GM21526 (cell line): ENCODE data around the gene LIPA.
"Not testable (repeated sequence)": the region's sequence is repeated elsewhere in the genome, so short reads cannot be mapped to it uniquely, and the experiment has no call there.

Experiments
- ATAC-seq: cut with Tn5 transposase; IDR thresholded peaks from one replicate; pipeline ENCODE4 v1.9.1; 2021; ENCODE audit warnings: moderate library complexity; ENCODE audit not compliant: unreplicated experiment, low FRiP score

The LIPA gene

GRCh38 chr10:89213191-89213808, 38.3 kb downstream of the LIPA start:
- no peak for ATAC-seq

DNA sequence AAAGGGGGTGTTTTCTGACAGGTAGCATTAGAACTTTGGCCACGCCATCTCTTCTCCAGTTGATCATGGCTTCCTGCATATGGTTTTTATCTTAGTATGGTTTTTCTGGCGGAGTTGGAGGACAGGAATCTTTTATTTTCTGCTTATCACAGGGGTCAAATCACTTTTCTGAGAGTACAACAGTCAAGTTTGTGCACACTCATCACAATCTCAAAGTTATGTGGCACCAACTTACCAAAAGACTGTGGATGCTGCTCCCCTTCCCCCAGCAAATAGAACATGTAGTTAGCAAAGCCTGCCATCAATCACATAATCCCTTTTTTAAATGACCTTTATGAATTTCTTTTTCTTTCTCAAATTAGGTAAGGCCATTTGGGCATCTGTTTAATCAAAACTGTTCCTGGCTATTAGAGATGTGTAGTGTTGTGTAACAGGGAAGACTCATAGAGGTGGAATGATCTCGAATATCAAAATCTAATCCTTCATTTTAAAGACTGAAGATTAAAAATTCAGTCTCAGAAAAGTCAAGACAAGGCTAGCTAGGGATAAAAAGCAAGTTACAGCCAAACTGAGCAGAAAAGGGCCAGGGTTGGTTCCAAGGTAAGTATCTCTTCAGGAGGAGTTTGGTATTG, 40.7 kb downstream of the LIPA start:
- no peak for ATAC-seq

DNA sequence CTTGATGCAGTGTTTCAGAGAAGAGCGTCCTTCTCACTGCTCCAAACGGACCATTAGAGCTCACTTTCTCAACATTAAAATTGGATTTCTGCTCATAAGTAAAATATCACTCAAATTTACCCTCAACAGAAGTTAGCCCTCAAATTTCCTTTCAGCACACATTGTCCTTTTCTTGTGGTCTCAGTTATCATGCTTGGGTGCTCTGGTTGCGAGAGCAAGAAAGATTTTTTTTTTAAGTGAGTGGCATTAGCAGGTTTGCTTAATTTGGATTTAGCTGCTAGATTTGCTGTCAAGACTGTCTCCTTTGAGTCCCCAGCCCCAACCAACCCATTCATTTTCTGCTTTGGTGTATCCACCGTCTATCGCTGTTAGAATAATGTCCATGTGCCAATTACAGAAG, 41.9 kb downstream of the LIPA start:
- ATAC-seq, result no peak

- no peak for ATAC-seq
Observed at GRCh38 chr10:89207801-89208551, 43.6 kb downstream of the LIPA start.

GRCh38 chr10:89207181-89207800, 44.3 kb downstream of the LIPA start, which contains the start of gene CH25H:
Gene CH25H (minus strand): TSS chr10:89207317. CDS start chr10:89207292, 25 bp downstream.
- ATAC-seq, result no peak

DNA sequence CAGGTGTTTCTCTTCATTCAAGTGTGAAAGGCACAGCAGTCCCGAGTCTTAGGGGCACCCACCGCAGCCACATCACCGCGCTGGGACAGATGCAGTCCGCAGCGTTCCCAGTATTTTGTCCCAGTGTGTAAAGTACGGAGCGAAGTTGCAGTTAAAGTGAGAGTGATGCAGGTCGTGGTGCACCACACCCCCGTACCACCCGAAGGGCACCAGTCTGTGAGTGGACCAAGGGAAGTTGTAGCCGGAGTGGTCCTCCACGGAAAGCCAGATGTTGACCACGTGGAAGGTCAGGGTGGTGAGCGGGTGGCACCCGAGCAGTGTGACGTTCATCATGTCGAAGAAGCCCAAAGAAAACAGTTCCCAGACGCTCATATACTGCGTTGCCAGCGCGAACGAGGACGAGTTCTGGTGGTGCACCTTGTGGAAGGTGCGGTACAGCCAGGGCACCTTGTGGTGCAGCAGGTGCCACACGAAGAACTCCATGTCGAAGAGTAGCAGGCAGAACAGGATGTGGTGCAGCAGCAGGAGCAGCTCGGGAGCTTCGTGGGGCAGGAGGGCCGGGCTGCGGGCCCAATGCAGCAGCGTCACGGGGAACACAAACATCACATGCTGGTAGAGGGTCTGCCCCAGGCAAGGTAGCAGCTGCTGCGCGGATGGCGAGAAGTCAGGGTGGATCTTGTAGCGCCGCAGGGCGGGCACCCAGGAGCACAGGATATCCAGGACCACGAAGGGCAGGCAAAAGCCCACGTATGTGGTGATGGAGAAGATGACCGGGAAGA, 45.0 kb downstream of the LIPA start:
- no peak for ATAC-seq

DNA sequence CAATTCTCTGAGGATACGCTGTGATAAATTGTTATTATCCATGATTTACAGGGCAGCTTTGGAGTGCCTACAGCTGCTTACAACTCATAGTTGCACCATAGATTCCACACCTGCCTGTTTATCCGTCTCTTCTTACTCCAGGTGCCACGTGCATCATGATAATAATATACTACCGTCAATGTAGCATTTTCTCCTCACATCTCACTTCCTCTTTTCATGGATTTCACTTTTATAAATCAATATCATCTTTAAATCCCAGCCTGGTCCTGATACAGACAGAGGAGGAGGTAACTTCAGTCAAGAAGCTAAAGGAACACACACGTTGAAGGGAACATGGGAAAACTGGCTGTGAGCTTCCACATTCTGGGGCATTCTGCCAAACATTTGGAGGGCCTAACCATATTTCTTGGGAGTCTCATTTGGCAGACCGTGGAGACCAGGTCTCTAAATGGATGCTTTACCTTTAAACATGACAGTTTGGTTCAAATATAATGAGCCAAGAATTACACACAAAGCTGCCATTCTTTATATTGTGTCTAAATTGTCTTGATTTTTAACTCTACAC, 46.9 kb downstream of the LIPA start:
- no peak for ATAC-seq

DNA sequence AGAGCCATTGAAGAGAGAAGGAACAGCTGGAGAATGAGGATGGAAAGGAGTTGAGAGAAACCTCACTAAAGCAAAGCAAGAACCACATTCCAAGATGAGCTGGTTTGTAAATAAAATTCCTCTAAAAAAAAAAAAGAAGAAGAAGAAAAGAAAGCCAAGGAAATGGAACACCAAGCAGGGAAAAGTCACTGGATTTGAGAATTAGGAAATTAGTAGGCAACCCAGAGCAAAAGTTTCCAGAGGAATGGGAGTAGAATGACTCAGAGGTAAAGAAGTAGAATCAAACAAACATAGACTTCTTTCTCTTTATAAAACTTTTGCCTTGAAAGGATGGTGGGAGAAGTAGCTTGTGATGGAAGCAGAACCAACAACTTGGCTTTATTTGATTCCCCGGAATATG, 48.3 kb downstream of the LIPA start:
- no peak for ATAC-seq

DNA sequence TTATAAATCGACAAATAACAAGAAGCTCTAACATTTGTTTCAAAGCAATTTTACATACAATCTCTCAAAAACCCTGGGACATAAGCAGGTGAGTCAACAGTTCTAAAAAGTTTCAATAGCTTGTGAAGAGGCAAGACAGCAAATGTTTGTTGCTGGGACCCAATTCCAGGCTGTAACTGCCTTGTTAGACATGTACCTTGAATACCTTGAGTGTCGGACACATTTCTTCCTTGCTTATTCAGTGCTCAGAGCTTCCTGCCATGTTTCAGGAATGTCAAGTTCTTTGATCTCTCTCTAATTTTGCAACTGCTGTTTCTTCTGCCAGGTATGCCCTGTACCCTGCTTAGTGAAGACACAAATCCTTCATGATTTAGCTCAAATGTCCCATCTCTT, 49.5 kb downstream of the LIPA start:
- ATAC-seq, result no peak

- no peak for ATAC-seq
Observed at GRCh38 chr10:89201345-89202032, 50.1 kb downstream of the LIPA start.

- ATAC-seq, result no peak
Observed at GRCh38 chr10:89197473-89197872, 54.1 kb downstream of the LIPA start.

DNA sequence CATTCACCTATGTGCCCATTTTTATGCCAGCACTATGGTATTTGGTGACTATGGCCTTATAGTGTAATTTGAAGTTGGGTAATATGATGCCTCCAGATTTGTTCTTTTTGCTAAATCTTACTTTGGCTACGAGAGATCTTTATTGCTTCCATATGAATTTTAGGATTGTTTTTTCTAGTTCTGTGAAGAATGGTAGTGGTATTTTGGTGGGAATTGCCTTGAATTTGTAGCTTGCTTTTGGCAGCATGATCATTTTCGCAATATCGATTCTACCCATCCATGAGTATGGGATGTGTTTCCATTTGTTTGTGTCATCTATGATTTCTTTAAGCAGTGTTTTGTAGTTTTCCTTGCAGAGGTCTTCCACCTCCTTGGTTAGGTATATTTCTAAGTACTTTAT, 60.3 kb downstream of the LIPA start:
- ATAC-seq, result not testable (repeated sequence)

- no peak for ATAC-seq
Observed at GRCh38 chr10:89189211-89189734, 62.3 kb downstream of the LIPA start.

DNA sequence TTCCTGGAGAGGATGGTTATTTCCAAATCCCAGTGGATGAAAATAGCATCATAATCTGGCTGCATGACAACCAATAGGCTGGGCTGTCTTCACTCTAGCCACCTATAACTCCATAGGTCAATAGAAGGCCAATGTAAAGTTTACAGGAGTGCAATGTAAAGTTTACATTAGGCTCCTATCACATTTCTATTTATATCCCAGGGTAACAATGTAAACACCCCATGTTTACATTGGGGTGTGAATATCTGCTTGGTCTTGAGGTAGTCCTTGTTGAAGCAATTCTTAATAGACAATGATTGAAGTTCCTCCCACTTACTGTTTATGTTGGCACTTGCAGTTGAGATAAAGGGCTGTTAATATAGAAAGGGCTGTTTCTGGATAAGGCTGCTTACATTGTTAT, 65.9 kb downstream of the LIPA start:
- no peak for ATAC-seq

DNA sequence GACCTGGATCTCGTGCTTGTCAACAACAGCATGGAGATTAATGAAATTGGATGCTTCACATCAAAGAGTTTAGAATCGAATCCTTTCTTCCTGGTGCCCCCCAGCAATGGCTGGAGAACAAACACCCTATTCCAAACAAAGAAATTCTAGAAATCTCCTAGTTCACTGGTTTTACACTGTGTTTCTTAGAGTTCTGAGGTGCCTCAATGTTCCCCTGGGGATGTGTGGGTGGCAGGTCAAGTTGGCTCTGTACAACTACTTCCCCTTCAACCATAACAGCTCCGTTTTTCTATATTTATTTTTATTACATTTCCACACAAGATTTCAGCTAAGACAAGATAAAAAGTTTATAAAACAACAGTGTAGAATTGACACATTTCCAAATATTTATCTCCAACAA, 66.9 kb downstream of the LIPA start:
- ATAC-seq, result no peak

- ATAC-seq, result no peak
Observed at GRCh38 chr10:89183571-89183970, 68.0 kb downstream of the LIPA start.

DNA sequence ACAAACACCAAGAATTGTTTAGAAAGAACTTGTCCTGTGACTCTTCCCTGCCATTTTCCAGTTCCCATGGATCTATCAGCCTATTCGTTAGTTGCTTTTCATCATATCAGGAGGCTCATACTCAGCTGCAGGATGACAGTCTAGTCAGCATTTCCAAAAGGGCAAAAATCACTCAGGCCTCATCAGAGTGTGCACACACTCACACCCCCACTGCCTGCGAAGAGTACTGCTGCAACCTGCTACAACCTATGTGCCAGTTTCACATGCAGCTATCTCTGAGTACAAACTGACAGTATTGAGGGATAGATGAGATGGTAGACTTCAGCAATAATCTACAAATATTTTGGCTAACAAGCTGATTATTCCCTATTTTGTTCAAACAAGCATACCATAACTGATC, 68.7 kb downstream of the LIPA start:
- no peak for ATAC-seq

DNA sequence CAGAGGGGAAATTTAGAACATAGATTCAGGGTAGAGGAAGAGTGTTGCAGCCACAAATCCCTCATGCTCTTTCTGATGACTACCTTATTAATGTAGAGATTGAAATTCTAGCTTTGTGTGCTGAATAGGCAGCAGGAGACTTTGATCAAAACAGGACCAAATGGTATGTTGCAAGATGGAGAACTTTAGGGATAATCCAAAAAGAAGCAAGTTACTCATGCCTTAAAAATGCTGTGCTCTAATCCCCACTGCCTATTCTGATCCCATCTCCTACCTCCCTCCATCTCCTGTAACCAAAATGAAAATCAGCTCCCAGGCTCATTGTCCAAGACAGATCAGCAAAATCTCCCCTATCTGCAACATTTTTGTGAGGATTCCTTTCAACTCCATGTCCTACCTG, 75.8 kb downstream of the LIPA start:
- no peak for ATAC-seq

GRCh38 chr10:89173075-89173474, 78.5 kb downstream of the LIPA start:
- no peak for ATAC-seq

DNA sequence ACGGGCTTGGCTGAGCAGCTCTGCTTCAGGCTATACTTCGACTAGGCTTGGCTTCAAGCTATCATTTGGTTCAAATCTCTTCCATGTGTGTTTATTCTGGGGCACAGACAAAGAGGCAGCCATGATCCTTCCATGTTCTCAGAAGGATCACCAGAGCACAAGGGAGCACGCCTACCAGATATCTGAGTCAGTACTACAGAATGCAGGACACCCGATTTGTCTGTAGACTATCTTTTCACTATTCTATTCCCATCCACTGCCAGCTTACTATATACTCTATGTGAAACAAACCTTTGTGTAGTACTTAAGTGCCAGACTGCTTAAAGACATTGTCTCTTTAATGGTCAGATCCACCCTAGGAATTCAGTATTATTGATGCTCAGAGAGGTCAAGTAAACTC, 79.6 kb downstream of the LIPA start:
- ATAC-seq, result no peak
